ENCODE results near the gene LRRTM4.

LRRTM4 gene

GRCh38 chr2:77521931-77522470, at the start of gene LRRTM4:
Gene LRRTM4 (minus strand): TSS chr2:77522376.
- DNase-seq: no peak

GRCh38 chr2:77571545-77571944, 49.4 kb upstream of the LRRTM4 start:
- DNase-seq: no peak

- DNase-seq: no peak
These were observed 45.5 kb upstream of the LRRTM4 start for GRCh38 chr2:77567723-77568122.

- DNase-seq: no peak
These were observed 44.4 kb upstream of the LRRTM4 start for GRCh38 chr2:77566582-77566981.

GRCh38 chr2:77566131-77566530, 44.0 kb upstream of the LRRTM4 start:
- no peak for DNase-seq

- no peak for DNase-seq
These were observed 30.8 kb upstream of the LRRTM4 start for GRCh38 chr2:77552956-77553355.

GRCh38 chr2:77538031-77538430, 15.9 kb upstream of the LRRTM4 start:
- no peak for DNase-seq

GRCh38 chr2:77522888-77523287, 712 bp upstream of the LRRTM4 start:
- no peak for DNase-seq

- DNase-seq: no peak
These were observed 656 bp downstream of the LRRTM4 start for GRCh38 chr2:77521548-77521891.

GRCh38 chr2:77520641-77521547, 1.3 kb downstream of the LRRTM4 start:
- DNase-seq: no peak

GRCh38 chr2:77519888-77520506, 2.2 kb downstream of the LRRTM4 start:
- DNase-seq: no peak

- no peak for DNase-seq
These were observed 2.9 kb downstream of the LRRTM4 start for GRCh38 chr2:77519164-77519887.

GRCh38 chr2:77518311-77518710, 3.9 kb downstream of the LRRTM4 start:
- no peak for DNase-seq

GRCh38 chr2:77513191-77513590, 9.0 kb downstream of the LRRTM4 start:
- DNase-seq: no peak

GRCh38 chr2:77512507-77512906, 9.7 kb downstream of the LRRTM4 start:
- no peak for DNase-seq

- DNase-seq: no peak
These were observed 13.7 kb downstream of the LRRTM4 start for GRCh38 chr2:77508511-77508910.

GRCh38 chr2:77507657-77508056, 14.5 kb downstream of the LRRTM4 start:
- no peak for DNase-seq

- DNase-seq: no peak
These were observed 34.0 kb downstream of the LRRTM4 start for GRCh38 chr2:77488141-77488540.

GRCh38 chr2:77487074-77487803, 34.9 kb downstream of the LRRTM4 start:
- no peak for DNase-seq

GRCh38 chr2:77484026-77484425, 38.1 kb downstream of the LRRTM4 start:
- peak; percentile 29 for DNase-seq

GRCh38 chr2:77479895-77480294, 42.3 kb downstream of the LRRTM4 start:
- DNase-seq: no peak

GRCh38 chr2:77479395-77479794, 42.8 kb downstream of the LRRTM4 start:
- no peak for DNase-seq

GRCh38 chr2:77470096-77470495, 52.1 kb downstream of the LRRTM4 start:
- no peak for DNase-seq
